GM18502 (cell line): ENCODE measurements around the gene SLC35E4.
"Not testable (repeated sequence)": the region's sequence is repeated elsewhere in the genome, so short reads cannot be mapped to it uniquely, and the experiment has no call there.

ENCODE experiments used
- ATAC-seq: cut with Tn5 transposase; IDR thresholded peaks from one replicate; pipeline ENCODE4 v1.9.1; 2021; ENCODE audit warnings: mild to moderate bottlenecking; ENCODE audit not compliant: unreplicated experiment, poor library complexity

SLC35E4 gene

GRCh38 chr22:30635273-30636225 is at the start of gene SLC35E4:
SLC35E4 (plus strand) TSS chr22:30635781; CDS start chr22:30636451, 670 bp downstream.
- ATAC-seq: peak; percentile 74

- ATAC-seq: no peak
Measured at GRCh38 chr22:30586414-30586813, 49.2 kb upstream of the SLC35E4 start.

GRCh38 chr22:30591191-30591587 is 44.4 kb upstream of the SLC35E4 start:
- no peak for ATAC-seq

GRCh38 chr22:30591588-30592359 is 43.8 kb upstream of the SLC35E4 start, which contains the start of gene PES1:
PES1 (minus strand) TSS chr22:30591910; CDS start chr22:30591833, 77 bp downstream.
- ATAC-seq: peak; percentile 96

GRCh38 chr22:30592360-30592713 is 43.2 kb upstream of the SLC35E4 start:
- not testable (repeated sequence) for ATAC-seq

- no peak for ATAC-seq
Measured at GRCh38 chr22:30596199-30596598, 39.4 kb upstream of the SLC35E4 start.

- no peak for ATAC-seq
Measured at GRCh38 chr22:30596886-30597285, 38.7 kb upstream of the SLC35E4 start.

- no peak for ATAC-seq
Measured at GRCh38 chr22:30598986-30599385, 36.6 kb upstream of the SLC35E4 start.

GRCh38 chr22:30600921-30601320 is 34.7 kb upstream of the SLC35E4 start:
- ATAC-seq: no peak

- no peak for ATAC-seq
Measured at GRCh38 chr22:30601464-30601863, 34.1 kb upstream of the SLC35E4 start.

GRCh38 chr22:30602049-30602448 is 33.5 kb upstream of the SLC35E4 start:
- ATAC-seq: no peak

- no peak for ATAC-seq
Measured at GRCh38 chr22:30603801-30604200, 31.8 kb upstream of the SLC35E4 start.

GRCh38 chr22:30604723-30605122 is 30.9 kb upstream of the SLC35E4 start:
- no peak for ATAC-seq

- ATAC-seq: no peak
Measured at GRCh38 chr22:30605449-30606110, 30.0 kb upstream of the SLC35E4 start.

GRCh38 chr22:30606455-30607299 is 28.9 kb upstream of the SLC35E4 start, which contains the start of gene TCN2:
TCN2 (plus strand) TSS chr22:30607174; CDS start chr22:30607332, 158 bp downstream.
- ATAC-seq: no peak

GRCh38 chr22:30607300-30607930 is 28.2 kb upstream of the SLC35E4 start:
- no peak for ATAC-seq

- ATAC-seq: no peak
Measured at GRCh38 chr22:30607939-30608338, 27.6 kb upstream of the SLC35E4 start.

- ATAC-seq: peak; percentile 47
Measured at GRCh38 chr22:30609260-30610185, 26.1 kb upstream of the SLC35E4 start.
